ENCODE data around the gene SLC22A5.
A peak's percentile ranks its signal among the peaks of the same experiment; 100 is the strongest.

Gene SLC22A5

GRCh38 chr5:132426525-132427138 lies 57.1 kb downstream of the SLC22A5 start:
- H3K9ac ChIP-seq (ENCODE audit: low read depth, low read length) = peak overlapping the region; percentile 98
- peaks cover 95% of the 10 kb centered on the region for H3K36me3 ChIP-seq (ENCODE audit: insufficient read depth, low read length)
- H3K27me3 ChIP-seq (ENCODE audit: insufficient read depth, low read length, poor library complexity) = no peaks in the 10 kb centered on the region
- H3K4me2 ChIP-seq (ENCODE audit: insufficient read depth, low read length) = peak overlapping the region; percentile 52
- H3K4me3 ChIP-seq (ENCODE audit: low read depth in 1 of 2, low read length in 2 of 2) = peak overlapping the region in 1 of 2 experiments; percentile 38; a peak in 2 of 4 replicates
- peaks cover 46% of the 10 kb centered on the region for H4K20me1 ChIP-seq (ENCODE audit: insufficient read depth, low read length)
- H3K79me2 ChIP-seq (ENCODE audit: insufficient read depth, low read length) = peaks cover 99% of the 10 kb centered on the region
- no peaks in the 10 kb centered on the region for H3K9me3 ChIP-seq (ENCODE audit: insufficient read depth, low read length, severe bottlenecking)
- peak overlapping the region; percentile 99 for H3K27ac ChIP-seq (ENCODE audit: low read length)
- ATAC-seq (ENCODE audit: insufficient read depth, low read depth) (peak; percentile 72), DNase-seq (peak; percentile 89)
- no peak for TF ChIP-seq EZH2 (IDR thresholded peaks at IDR 0.05; ENCODE audit: borderline replicate concordance, low read depth, low read length, severe bottlenecking)
- TF ChIP-seq CTCF (IDR thresholded peaks at IDR 0.05; ENCODE audit: borderline replicate concordance, extremely low read depth, low read length, poor library complexity, severe bottlenecking) = peak; percentile 70
- H3K4me1 ChIP-seq (ENCODE audit: insufficient read depth, low read length) = peaks cover 100% of the 10 kb centered on the region
- H2AFZ ChIP-seq (ENCODE audit: low read depth, low read length) = no peak overlapping the region

GRCh38 chr5:132427281-132428146 lies 58.0 kb downstream of the SLC22A5 start:
- peak; percentile 63 for DNase-seq
- Histone ChIP-seq H3K79me2 (ENCODE audit: insufficient read depth, low read length) (peaks cover 100% of the 10 kb centered on the region), H3K9ac (ENCODE audit: low read depth, low read length) (peak overlapping the region; percentile 98), H2AFZ (ENCODE audit: low read depth, low read length) (no peak overlapping the region), H4K20me1 (ENCODE audit: insufficient read depth, low read length) (peaks cover 54% of the 10 kb centered on the region), H3K4me2 (ENCODE audit: insufficient read depth, low read length) (peak overlapping the region; percentile 52), H3K9me3 (ENCODE audit: insufficient read depth, low read length, severe bottlenecking) (no peaks in the 10 kb centered on the region), H3K4me1 (ENCODE audit: insufficient read depth, low read length) (peaks cover 100% of the 10 kb centered on the region), H3K27me3 (ENCODE audit: insufficient read depth, low read length, poor library complexity) (no peaks in the 10 kb centered on the region), H3K36me3 (ENCODE audit: insufficient read depth, low read length) (peaks cover 96% of the 10 kb centered on the region), H3K4me3 (ENCODE audit: low read depth in 1 of 2, low read length in 2 of 2) (peak overlapping the region in 1 of 2 experiments; percentile 5; a peak in 2 of 4 replicates), H3K27ac (ENCODE audit: low read length) (peak overlapping the region; percentile 99)
- TF ChIP-seq CTCF (IDR thresholded peaks at IDR 0.05; ENCODE audit: borderline replicate concordance, extremely low read depth, low read length, poor library complexity, severe bottlenecking) = no peak
- TF ChIP-seq EZH2 (IDR thresholded peaks at IDR 0.05; ENCODE audit: borderline replicate concordance, low read depth, low read length, severe bottlenecking) = no peak
- ATAC-seq (ENCODE audit: insufficient read depth, low read depth) = peak; percentile 11

GRCh38 chr5:132428147-132428482 lies 58.6 kb downstream of the SLC22A5 start:
- H3K4me2 ChIP-seq (ENCODE audit: insufficient read depth, low read length) = 0 out of 2 replicates have a peak overlapping the region, but pooled peaks have one; percentile 52
- H2AFZ ChIP-seq (ENCODE audit: low read depth, low read length) = no peak overlapping the region
- peaks cover 96% of the 10 kb centered on the region for H3K36me3 ChIP-seq (ENCODE audit: insufficient read depth, low read length)
- peaks cover 100% of the 10 kb centered on the region for H3K4me1 ChIP-seq (ENCODE audit: insufficient read depth, low read length)
- DNase-seq (no peak), ATAC-seq (ENCODE audit: insufficient read depth, low read depth) (no peak)
- no peaks in the 10 kb centered on the region for H3K9me3 ChIP-seq (ENCODE audit: insufficient read depth, low read length, severe bottlenecking)
- TF ChIP-seq EZH2 (IDR thresholded peaks at IDR 0.05; ENCODE audit: borderline replicate concordance, low read depth, low read length, severe bottlenecking) = no peak
- TF ChIP-seq CTCF (IDR thresholded peaks at IDR 0.05; ENCODE audit: borderline replicate concordance, extremely low read depth, low read length, poor library complexity, severe bottlenecking) = no peak
- H3K79me2 ChIP-seq (ENCODE audit: insufficient read depth, low read length) = peaks cover 100% of the 10 kb centered on the region
- no peak overlapping the region; a peak in 1 of 4 replicates for H3K4me3 ChIP-seq (ENCODE audit: low read depth in 1 of 2, low read length in 2 of 2)
- peak overlapping the region; percentile 98 for H3K9ac ChIP-seq (ENCODE audit: low read depth, low read length)
- H4K20me1 ChIP-seq (ENCODE audit: insufficient read depth, low read length) = peaks cover 58% of the 10 kb centered on the region
- peak overlapping the region; percentile 99 for H3K27ac ChIP-seq (ENCODE audit: low read length)
- H3K27me3 ChIP-seq (ENCODE audit: insufficient read depth, low read length, poor library complexity) = no peaks in the 10 kb centered on the region
